ENCODE data around the gene ITGB3. TPM values are rescaled to one million over a fixed set of nuclear protein-coding genes. Genes with fewer than 3 reads are reported as not detected.

ITGB3 gene
- total and polyA plus RNA-seq, 2 of the 4 experiments (the other 2 are of a cell fraction), result 9.8 to 17.6 TPM

DNA sequence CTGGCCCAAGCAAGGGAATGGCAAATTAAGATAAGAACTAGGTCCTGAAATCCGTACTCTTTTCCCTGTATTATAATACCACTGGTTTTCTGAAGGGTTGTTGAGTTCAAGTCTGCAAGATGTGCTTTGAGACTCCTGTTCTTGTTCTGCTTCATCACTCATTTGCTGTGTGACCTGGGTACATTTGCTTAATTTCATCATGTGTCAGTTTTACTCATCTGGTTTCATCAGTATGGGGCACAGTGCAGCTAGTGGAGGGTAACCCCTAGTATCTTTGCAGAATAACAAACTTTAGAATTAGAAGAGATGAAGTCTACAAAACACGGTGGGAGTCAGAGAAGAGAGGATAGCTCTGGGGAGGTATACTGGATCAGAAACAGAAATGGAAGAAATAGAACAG lies 48.2 kb downstream of the ITGB3 start:
- Histone ChIP-seq H4K8ac (ENCODE audit: low read depth in 2 of 2, low read length in 2 of 2) (no peak overlapping the region), H3K14ac (replicated peaks; ENCODE audit: low read depth, low read length) (no peak overlapping the region), H3K18ac (ENCODE audit: low read depth, low read length) (no peak overlapping the region), H3K36me3 (ENCODE audit: control insufficient read depth, insufficient read depth, low read length) (peaks cover 46% of the 10 kb centered on the region), H3K4me2 (ENCODE audit: low read depth, low read length) (no peak overlapping the region), H3K4me1 (ENCODE audit: control insufficient read depth, insufficient read depth, low read length) (peaks cover 12% of the 10 kb centered on the region), H2AFZ (replicated peaks; ENCODE audit: low read length, poor library complexity) (no peak overlapping the region), H2AK5ac (ENCODE audit: low read depth, low read length) (no peak overlapping the region), H3K23ac (ENCODE audit: low read depth, low read length) (no peak overlapping the region), H4K20me1 (ENCODE audit: insufficient read depth, low read length) (no peaks in the 10 kb centered on the region), H2BK15ac (ENCODE audit: low read depth, low read length) (no peak overlapping the region), H4K91ac (ENCODE audit: insufficient read depth, low read depth, low read length) (no peak overlapping the region), H3K56ac (ENCODE audit: extremely low read depth, insufficient read depth, low read length) (no peak overlapping the region), H2AK9ac (replicated peaks; ENCODE audit: low read depth, low read length, poor library complexity) (no peak overlapping the region), H3K27me3 (ENCODE audit: control insufficient read depth, insufficient read depth, low read length) (no peaks in the 10 kb centered on the region), H3K9ac (ENCODE audit: low read depth, low read length) (no peak overlapping the region), H3K79me1 (ENCODE audit: low read depth in 1 of 2, low read length in 2 of 2) (peaks cover 0 to 13% of the 10 kb centered on the region in 2 experiments; a peak in 1 of 4 replicates), H3K9me3 (ENCODE audit: control insufficient read depth, insufficient read depth, low read length) (peaks cover 2% of the 10 kb centered on the region; the same call in 1 of the 2 replicates), H3K4me3 (ENCODE audit: insufficient read depth, low read depth, low read length) (no peak overlapping the region), H2BK120ac (ENCODE audit: low read depth, low read length) (no peak overlapping the region), H3K4ac (ENCODE audit: low read depth, low read length) (no peak overlapping the region), H3K9me1 (ENCODE audit: insufficient read depth, low read length) (peaks cover 24% of the 10 kb centered on the region), H2BK5ac (ENCODE audit: low read depth, low read length, poor library complexity, severe bottlenecking) (no peak overlapping the region), H3K27ac (ENCODE audit: insufficient read depth, low read length) (no peak overlapping the region), H2BK20ac (ENCODE audit: low read depth, low read length) (no peak overlapping the region), H4K5ac (ENCODE audit: low read depth, low read length) (no peak overlapping the region)
- in situ Hi-C loops (cut with MboI; ENCODE audit: low sequenced_read_pairs) (no loop called here), dilution Hi-C loops (cut with HindIII; ENCODE audit: low sequenced_read_pairs, unreplicated experiment) (no loop called here), intact Hi-C loops (cut with micrococcal nuclease) (no loop called here)
- ChIA-PET CTCF (interaction anchor here (0.6 kb wide), 1 partner anchor 22 kb away, joined by 3 read pairs; no protein-coding TSS in a partner anchor), POLR2A (ENCODE audit: unreplicated experiment) (no interaction called here)
- TF ChIP-seq CEBPB (IDR thresholded peaks at IDR 0.05; ENCODE audit: low read depth, low read length) (no peak), POLR2A (IDR thresholded peaks at IDR 0.05; ENCODE audit: low read depth, low read length) (no peak), RFX5 (IDR thresholded peaks at IDR 0.05; ENCODE audit: low read depth, low read length) (no peak), FOS (IDR thresholded peaks at IDR 0.05; ENCODE audit: low read depth, low read length) (no peak), CHD1 (IDR thresholded peaks at IDR 0.05; ENCODE audit: low read depth, low read length) (no peak), MAFK (IDR thresholded peaks at IDR 0.05; ENCODE audit: low read depth, low read length) (no peak), MXI1 (IDR thresholded peaks at IDR 0.05; ENCODE audit: borderline replicate concordance, low read depth, low read length) (no peak), RCOR1 (IDR thresholded peaks at IDR 0.05; ENCODE audit: insufficient replicate concordance, low read length) (no peak), RAD21 (IDR thresholded peaks at IDR 0.05; ENCODE audit: low read length) (no peak), NFE2L2 (IDR thresholded peaks at IDR 0.05; ENCODE audit: low read depth, low read length) (no peak)
- TF ChIP-seq, protein P1, sequence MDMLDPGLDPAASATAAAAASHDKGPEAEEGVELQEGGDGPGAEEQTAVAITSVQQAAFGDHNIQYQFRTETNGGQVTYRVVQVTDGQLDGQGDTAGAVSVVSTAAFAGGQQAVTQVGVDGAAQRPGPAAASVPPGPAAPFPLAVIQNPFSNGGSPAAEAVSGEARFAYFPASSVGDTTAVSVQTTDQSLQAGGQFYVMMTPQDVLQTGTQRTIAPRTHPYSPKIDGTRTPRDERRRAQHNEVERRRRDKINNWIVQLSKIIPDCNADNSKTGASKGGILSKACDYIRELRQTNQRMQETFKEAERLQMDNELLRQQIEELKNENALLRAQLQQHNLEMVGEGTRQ (IDR thresholded peaks at IDR 0.05; ENCODE audit: low read depth, low read length), result no peak
- TF ChIP-seq, protein P2, sequence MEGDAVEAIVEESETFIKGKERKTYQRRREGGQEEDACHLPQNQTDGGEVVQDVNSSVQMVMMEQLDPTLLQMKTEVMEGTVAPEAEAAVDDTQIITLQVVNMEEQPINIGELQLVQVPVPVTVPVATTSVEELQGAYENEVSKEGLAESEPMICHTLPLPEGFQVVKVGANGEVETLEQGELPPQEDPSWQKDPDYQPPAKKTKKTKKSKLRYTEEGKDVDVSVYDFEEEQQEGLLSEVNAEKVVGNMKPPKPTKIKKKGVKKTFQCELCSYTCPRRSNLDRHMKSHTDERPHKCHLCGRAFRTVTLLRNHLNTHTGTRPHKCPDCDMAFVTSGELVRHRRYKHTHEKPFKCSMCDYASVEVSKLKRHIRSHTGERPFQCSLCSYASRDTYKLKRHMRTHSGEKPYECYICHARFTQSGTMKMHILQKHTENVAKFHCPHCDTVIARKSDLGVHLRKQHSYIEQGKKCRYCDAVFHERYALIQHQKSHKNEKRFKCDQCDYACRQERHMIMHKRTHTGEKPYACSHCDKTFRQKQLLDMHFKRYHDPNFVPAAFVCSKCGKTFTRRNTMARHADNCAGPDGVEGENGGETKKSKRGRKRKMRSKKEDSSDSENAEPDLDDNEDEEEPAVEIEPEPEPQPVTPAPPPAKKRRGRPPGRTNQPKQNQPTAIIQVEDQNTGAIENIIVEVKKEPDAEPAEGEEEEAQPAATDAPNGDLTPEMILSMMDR (conservative IDR thresholded peaks at IDR 0.05; ENCODE audit: low read depth, low read length), result no peak
- TF ChIP-seq, protein P3, sequence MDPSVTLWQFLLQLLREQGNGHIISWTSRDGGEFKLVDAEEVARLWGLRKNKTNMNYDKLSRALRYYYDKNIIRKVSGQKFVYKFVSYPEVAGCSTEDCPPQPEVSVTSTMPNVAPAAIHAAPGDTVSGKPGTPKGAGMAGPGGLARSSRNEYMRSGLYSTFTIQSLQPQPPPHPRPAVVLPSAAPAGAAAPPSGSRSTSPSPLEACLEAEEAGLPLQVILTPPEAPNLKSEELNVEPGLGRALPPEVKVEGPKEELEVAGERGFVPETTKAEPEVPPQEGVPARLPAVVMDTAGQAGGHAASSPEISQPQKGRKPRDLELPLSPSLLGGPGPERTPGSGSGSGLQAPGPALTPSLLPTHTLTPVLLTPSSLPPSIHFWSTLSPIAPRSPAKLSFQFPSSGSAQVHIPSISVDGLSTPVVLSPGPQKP (IDR thresholded peaks at IDR 0.05; ENCODE audit: borderline replicate concordance, low read depth, low read length), result no peak
- ATAC-seq (ENCODE audit: low read depth) (no peak), DNase-seq (no peak)
- no CpG with 5 or more reads among the region's 2 CpGs for WGBS, 2 experiments (ENCODE audit: extremely low coverage in 2 of 2, insufficient read length in 1 of 2)
- no TSS peak for BruUV-seq (replicated peaks)
